ENCODE results near the gene TMEM156. TPM values are rescaled to one million over a fixed set of nuclear protein-coding genes. Genes with fewer than 3 reads are reported as not detected.

TMEM156 gene
- polyA plus RNA-seq, 1 of the 3 experiments (the other 2 are of a cell fraction), result 0.13 TPM

DNA sequence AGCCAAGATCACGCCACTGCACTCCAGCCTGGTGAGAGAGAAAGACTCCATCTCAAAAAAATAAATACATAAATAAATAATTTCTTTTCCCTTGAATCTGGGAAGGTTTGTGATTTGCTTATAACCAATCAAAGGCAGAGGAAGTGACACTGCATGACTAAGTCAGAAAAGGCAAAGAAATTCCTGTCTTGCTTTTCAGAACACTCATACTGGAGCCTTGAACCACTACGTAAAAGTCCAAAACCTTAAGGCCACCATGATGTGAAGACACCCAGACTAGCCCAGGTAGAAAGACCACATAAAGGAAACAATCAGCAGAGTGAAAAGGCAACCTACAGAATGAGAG is 36.6 kb downstream of the TMEM156 start:
- Histone ChIP-seq H3K79me2 (ENCODE audit: insufficient read depth) (no peaks in the 10 kb centered on the region), H3K27me3 (ENCODE audit: insufficient read depth) (no peaks in the 10 kb centered on the region), H3K9me3 (no peaks in the 10 kb centered on the region; the same call in 1 of the 2 replicates), H2AFZ (ENCODE audit: low read depth) (peak overlapping the region; percentile 67; the same call in 1 of the 2 replicates), H3K4me2 (no peak overlapping the region), H3K4me3 (ENCODE audit: low read depth in 2 of 2, low read length in 1 of 2) (no peak overlapping the region), H4K20me1 (ENCODE audit: insufficient read depth) (no peaks in the 10 kb centered on the region), H3K9ac (no peak overlapping the region), H3K4me1 (ENCODE audit: control insufficient read depth in 1 of 2, insufficient read depth in 2 of 2, low read depth in 1 of 2, low read length in 1 of 2) (no peaks in the 10 kb centered on the region), H3K27ac (ENCODE audit: low read depth in 2 of 2, low read length in 1 of 2) (no peak overlapping the region), H3K9me2 (no peaks in the 10 kb centered on the region), H3K36me3 (replicated peaks in 1 of 2; ENCODE audit: control insufficient read depth in 1 of 2, insufficient read depth in 2 of 2, low read length in 1 of 2) (no peaks in the 10 kb centered on the region), H3F3A (replicated peaks; ENCODE audit: insufficient read depth) (no peaks in the 10 kb centered on the region)
- CTCF ChIA-PET, result no interaction called here
- WGBS (ENCODE audit: low lambda C conversion rate), result 93% methylated on average over 2 of the region's 2 CpGs
- POLR2A ChIA-PET, result no interaction called here
- TF ChIP-seq RAD21 (IDR thresholded peaks at IDR 0.05; ENCODE audit: low read length), result no peak
- TF ChIP-seq CHD2 (IDR thresholded peaks at IDR 0.05; ENCODE audit: low read length, partially characterized antibody), result no peak
- no peak for TF ChIP-seq TAF1 (IDR thresholded peaks at IDR 0.05; ENCODE audit: borderline replicate concordance, low read depth, low read length)
- TF ChIP-seq MXI1 (IDR thresholded peaks at IDR 0.05; ENCODE audit: low read depth, low read length), result no peak
- no peak for TF ChIP-seq CTCF (IDR thresholded peaks at IDR 0.05)
- no peak for TF ChIP-seq USF2 (IDR thresholded peaks at IDR 0.05; ENCODE audit: borderline replicate concordance, low read depth, low read length)
- TF ChIP-seq ELF1 (IDR thresholded peaks at IDR 0.05), result no peak
- no peak for TF ChIP-seq SMC3 (IDR thresholded peaks at IDR 0.05; ENCODE audit: low read depth, low read length)
- no peak for TF ChIP-seq RFX5 (IDR thresholded peaks at IDR 0.05; ENCODE audit: low read length)
- no peak for TF ChIP-seq NRF1 (IDR thresholded peaks at IDR 0.05; ENCODE audit: low read depth, low read length)
- DNase-seq, result no peak

DNA sequence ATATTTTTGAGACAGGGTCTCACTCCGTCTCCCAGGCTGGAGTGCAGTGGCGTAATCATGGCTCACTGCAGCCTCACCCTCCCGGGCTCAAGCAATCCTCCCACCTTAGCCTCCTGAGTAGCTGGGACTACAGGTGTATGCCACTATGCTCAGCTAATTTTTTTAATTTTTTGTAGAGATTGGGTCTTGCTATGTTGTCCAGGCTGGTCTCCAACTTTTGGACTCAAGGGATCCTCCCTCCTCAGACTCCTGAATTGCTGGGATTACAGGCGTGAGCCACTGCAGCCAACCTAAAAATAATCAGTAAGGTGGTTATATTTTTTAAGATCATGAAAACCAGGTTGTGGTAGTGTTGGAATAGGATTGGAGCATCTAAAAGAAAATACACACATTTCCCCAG is 38.1 kb downstream of the TMEM156 start:
- Histone ChIP-seq H4K20me1 (ENCODE audit: insufficient read depth) (no peaks in the 10 kb centered on the region), H3K9me3 (no peaks in the 10 kb centered on the region), H3K27ac (ENCODE audit: low read depth in 2 of 2, low read length in 1 of 2) (no peak overlapping the region), H3K4me1 (ENCODE audit: control insufficient read depth in 1 of 2, insufficient read depth in 2 of 2, low read depth in 1 of 2, low read length in 1 of 2) (no peaks in the 10 kb centered on the region), H3K27me3 (ENCODE audit: insufficient read depth) (no peaks in the 10 kb centered on the region), H3K4me3 (ENCODE audit: low read depth in 2 of 2, low read length in 1 of 2) (no peak overlapping the region), H3K9ac (no peak overlapping the region), H3K36me3 (replicated peaks in 1 of 2; ENCODE audit: control insufficient read depth in 1 of 2, insufficient read depth in 2 of 2, low read length in 1 of 2) (no peaks in the 10 kb centered on the region), H2AFZ (ENCODE audit: low read depth) (no peak overlapping the region), H3K79me2 (ENCODE audit: insufficient read depth) (no peaks in the 10 kb centered on the region), H3K9me2 (no peaks in the 10 kb centered on the region), H3F3A (replicated peaks; ENCODE audit: insufficient read depth) (no peaks in the 10 kb centered on the region), H3K4me2 (no peak overlapping the region)
- POLR2A ChIA-PET, result no interaction called here
- CTCF ChIA-PET, result interaction anchor here (0.9 to 1.4 kb wide), 2 partner anchors 13 to 88 kb away, joined by 4 read pairs; no protein-coding TSS in a partner anchor
- WGBS (ENCODE audit: low lambda C conversion rate), result 96% methylated on average over 4 of the region's 4 CpGs
- TF ChIP-seq EP300 (IDR thresholded peaks at IDR 0.05; ENCODE audit: borderline replicate concordance in 1 of 2, low read depth in 1 of 2, low read length in 1 of 2) (no peak), PBX3 (IDR thresholded peaks at IDR 0.05) (no peak), CTCF (IDR thresholded peaks at IDR 0.05) (no peak), MXI1 (IDR thresholded peaks at IDR 0.05; ENCODE audit: low read depth, low read length) (no peak), FOXM1 (IDR thresholded peaks at IDR 0.05; ENCODE audit: low read depth) (no peak), FOXJ3 (CRISPR knock-in tag; IDR thresholded peaks at IDR 0.05) (no peak), RCOR1 (IDR thresholded peaks at IDR 0.05; ENCODE audit: low read length) (no peak), RAD21 (IDR thresholded peaks at IDR 0.05; ENCODE audit: low read length) (no peak), NRF1 (IDR thresholded peaks at IDR 0.05; ENCODE audit: low read depth, low read length) (no peak)
- no peak for DNase-seq
